ENCODE results near the gene LYST.

- no peak for TF ChIP-seq CTCF (conservative IDR thresholded peaks at IDR 0.05; ENCODE audit: low read length)
- TF ChIP-seq EZH2phosphoT487 (IDR thresholded peaks at IDR 0.05; ENCODE audit: borderline replicate concordance) = no peak
These were observed 158.2 kb downstream of the LYST start for GRCh38 chr1:235708390-235708962.
